Heart left ventricle (tissue), 13 donors: ENCODE results near the gene CGB5.

Source experiments
- CTCF ChIP-seq, 12 donors: fragments of 200-600 bp; sonication (generic) in 4 of 12; IDR thresholded peaks; one replicate each; pipeline versions ENCODE4 v1.5.0 to v1.8.0; 2018 to 2022; ENCODE audit warnings: antibody characterized with exemption in 12 of 12, mild to moderate bottlenecking in 5 of 12
- POLR2A ChIP-seq, 2 donors: fragments of 450-650 bp; IDR thresholded peaks; one replicate each; pipeline ENCODE4 v1.6.1; 2017; ENCODE audit warnings: antibody characterized with exemption in 2 of 2, mild to moderate bottlenecking in 2 of 2, moderate library complexity in 2 of 2
- donor health status: ischemic (EF 13 %, LVEDD 7.1; RV severe dilation, severe dysfunction).
- donor health status: DM: no; HTN: yes; CAD: no.
- donor health status: DM: no; HTN: no; CAD: no.
- donor health status: ischemic (EF 25% LVEDD 6.9; RV normal size, moderate dysfunction).
- donor health status: ischemic (EF 25% LVEDD 5.7; RV mildly dilated, moderate dysfunction).
- donor health status: ischemic (EF 35%, LVEDD 5.7; RV mildly dilated, moderate dysfunction).
- donor health status: nonischemic (EF 11% LVEDD 7.7; RV severe dilation, severe dysfunction).
- donor health status: DM: yes; HTN: yes; CAD: no.
- donor health status: PGD.
- donor health status: ischemic (EF 29% LVEDD 5.4; RV normal size, mild dysfunction).
- donor health status: nonischemic (EF 23%, LVEDD 6.1; RV moderate dilation, normal function).

GRCh38 chr19:49086296-49086695 lies 42.6 kb downstream of the CGB5 start:
- no peak for TF ChIP-seq POLR2A (IDR thresholded peaks at IDR 0.05)
- no peak for TF ChIP-seq CTCF (IDR thresholded peaks at IDR 0.05)
